ENCODE measurements around the gene SAMD10. TPM values are rescaled to one million over a fixed set of nuclear protein-coding genes. Genes with fewer than 3 reads are reported as not detected.

Gene SAMD10
- polyA plus RNA-seq, 3 donors = 0.34 to 2.4 (median 0.67) TPM

GRCh38 chr20:63959699-63960075, 19.8 kb downstream of the SAMD10 start:
- Histone ChIP-seq H3K27ac (ENCODE audit: low read depth in 1 of 2, low read length in 2 of 2) (no peak overlapping the region), H3K4me2 (replicated peaks; ENCODE audit: extremely low read depth, low read length, poor library complexity, severe bottlenecking) (no peak overlapping the region), H3K27me3 (ENCODE audit: control insufficient read depth in 2 of 2, insufficient read depth in 2 of 2, low read length in 2 of 2) (no peaks in the 10 kb centered on the region), H3K79me2 (ENCODE audit: insufficient read depth, low read length) (peaks cover 15% of the 10 kb centered on the region), H3K4me1 (ENCODE audit: control insufficient read depth in 1 of 2, insufficient read depth in 2 of 2, low read length in 2 of 2) (peaks cover 22 to 26% of the 10 kb centered on the region in 2 donors), H3K36me3 (replicated peaks in 1 of 2; ENCODE audit: control insufficient read depth in 1 of 2, insufficient read depth in 2 of 2, low read length in 2 of 2) (peaks cover 4 to 11% of the 10 kb centered on the region in 2 donors), H3K9me3 (replicated peaks in 1 of 2; ENCODE audit: control insufficient read depth in 1 of 2, insufficient read depth in 1 of 2, low read length in 2 of 2) (peaks cover 0 to 10% of the 10 kb centered on the region in 2 donors), H4K20me1 (ENCODE audit: insufficient read depth, low read length) (peaks cover 14% of the 10 kb centered on the region), H3K4me3 (replicated peaks in 1 of 3; ENCODE audit: low read depth in 2 of 3, low read length in 3 of 3) (no peak overlapping the region), H3K9ac (ENCODE audit: insufficient read depth, low read length, poor library complexity, severe bottlenecking) (no peak overlapping the region), H2AFZ (ENCODE audit: insufficient read depth, low read depth, low read length, poor library complexity, severe bottlenecking) (no peak overlapping the region)
- Mint-ChIP-seq H3K27me3 (ENCODE audit: low read depth in 3 of 3) (peaks cover 0 to 5% (median under 1%) of the 10 kb centered on the region in 3 donors), H3K4me1 (peaks cover 14% of the 10 kb centered on the region), H3K4me3 (no peak overlapping the region), H3K27ac (no peak overlapping the region), H3K36me3 (peaks cover 11 to 17% of the 10 kb centered on the region in 2 donors), H3K9me3 (peaks cover 0 to 8% (median 2%) of the 10 kb centered on the region in 7 donors)
- intact Hi-C loops (cut with micrococcal nuclease) = loop anchor here in 1 of 2 donors (5.0 kb wide), 2 partner anchors 62 to 252 kb away; partner anchors contain the start of genes ARFRP1, DNAJC5 and ZGPAT
- TF ChIP-seq, protein P1, sequence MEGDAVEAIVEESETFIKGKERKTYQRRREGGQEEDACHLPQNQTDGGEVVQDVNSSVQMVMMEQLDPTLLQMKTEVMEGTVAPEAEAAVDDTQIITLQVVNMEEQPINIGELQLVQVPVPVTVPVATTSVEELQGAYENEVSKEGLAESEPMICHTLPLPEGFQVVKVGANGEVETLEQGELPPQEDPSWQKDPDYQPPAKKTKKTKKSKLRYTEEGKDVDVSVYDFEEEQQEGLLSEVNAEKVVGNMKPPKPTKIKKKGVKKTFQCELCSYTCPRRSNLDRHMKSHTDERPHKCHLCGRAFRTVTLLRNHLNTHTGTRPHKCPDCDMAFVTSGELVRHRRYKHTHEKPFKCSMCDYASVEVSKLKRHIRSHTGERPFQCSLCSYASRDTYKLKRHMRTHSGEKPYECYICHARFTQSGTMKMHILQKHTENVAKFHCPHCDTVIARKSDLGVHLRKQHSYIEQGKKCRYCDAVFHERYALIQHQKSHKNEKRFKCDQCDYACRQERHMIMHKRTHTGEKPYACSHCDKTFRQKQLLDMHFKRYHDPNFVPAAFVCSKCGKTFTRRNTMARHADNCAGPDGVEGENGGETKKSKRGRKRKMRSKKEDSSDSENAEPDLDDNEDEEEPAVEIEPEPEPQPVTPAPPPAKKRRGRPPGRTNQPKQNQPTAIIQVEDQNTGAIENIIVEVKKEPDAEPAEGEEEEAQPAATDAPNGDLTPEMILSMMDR (IDR thresholded peaks at IDR 0.05) = no peak
- WGBS (ENCODE audit: insufficient coverage) = 95% methylated on average over 15 of the region's 17 CpGs
- DNase-seq = no peak

DNA sequence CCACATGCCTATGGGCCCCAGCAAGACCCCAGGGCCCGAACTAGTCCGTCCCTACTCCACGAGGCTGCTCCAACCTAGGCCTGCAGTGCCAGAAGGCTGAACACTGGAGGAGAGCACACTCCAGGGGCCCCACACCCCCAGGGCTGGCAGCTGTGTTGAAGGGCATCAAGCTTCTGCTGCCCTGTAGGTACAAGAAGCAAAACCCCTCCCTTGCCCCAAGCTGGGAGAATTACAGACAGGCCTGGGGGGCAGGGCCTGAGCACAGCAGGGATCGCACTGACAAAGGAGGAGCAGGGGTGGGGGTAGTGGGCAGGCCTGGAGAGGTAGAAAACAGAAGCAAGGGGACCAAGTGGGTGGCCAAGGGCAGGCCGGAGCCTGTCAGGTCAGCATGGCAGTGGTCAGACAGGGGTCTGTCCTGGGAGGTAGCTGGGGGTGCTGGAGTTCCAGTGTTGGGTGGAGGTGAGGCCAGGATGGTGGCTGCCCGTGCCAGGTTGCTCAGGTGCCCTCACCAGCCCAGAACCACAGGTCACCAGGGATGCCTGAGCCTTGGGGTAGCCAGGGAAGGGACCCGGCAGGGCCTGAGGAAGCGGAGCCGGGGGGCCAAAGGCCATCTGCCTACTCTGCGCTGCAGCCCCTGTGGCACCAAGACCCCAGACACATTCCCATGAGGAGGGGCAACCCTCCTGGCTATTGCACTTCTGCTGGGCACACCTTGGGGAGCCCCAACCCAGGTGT, 20.3 kb downstream of the SAMD10 start:
- H3K9ac ChIP-seq (ENCODE audit: insufficient read depth, low read length, poor library complexity, severe bottlenecking) = no peak overlapping the region
- Mint-ChIP-seq H3K4me1 (peaks cover 19% of the 10 kb centered on the region), H3K9me3 (peaks cover 0 to 3% (median 0%) of the 10 kb centered on the region in 7 donors), H3K36me3 (peaks cover 11 to 16% of the 10 kb centered on the region in 2 donors), H3K27me3 (ENCODE audit: low read depth in 3 of 3) (peaks cover 0 to 5% (median 2%) of the 10 kb centered on the region in 3 donors), H3K27ac (no peak overlapping the region), H3K4me3 (no peak overlapping the region)
- WGBS (ENCODE audit: insufficient coverage) = 94% methylated on average over 9 of the region's 10 CpGs
- H3K79me2 ChIP-seq (ENCODE audit: insufficient read depth, low read length) = peaks cover 21% of the 10 kb centered on the region
- TF ChIP-seq, protein P1 (IDR thresholded peaks at IDR 0.05) = no peak
- H2AFZ ChIP-seq (ENCODE audit: insufficient read depth, low read depth, low read length, poor library complexity, severe bottlenecking) = no peak overlapping the region
- H4K20me1 ChIP-seq (ENCODE audit: insufficient read depth, low read length) = peaks cover 20% of the 10 kb centered on the region
- no peaks in the 10 kb centered on the region for H3K27me3 ChIP-seq (ENCODE audit: control insufficient read depth in 2 of 2, insufficient read depth in 2 of 2, low read length in 2 of 2)
- no peak overlapping the region for H3K4me3 ChIP-seq (replicated peaks in 1 of 3; ENCODE audit: low read depth in 2 of 3, low read length in 3 of 3)
- peaks cover 4 to 11% of the 10 kb centered on the region in 2 donors for H3K36me3 ChIP-seq (replicated peaks in 1 of 2; ENCODE audit: control insufficient read depth in 1 of 2, insufficient read depth in 2 of 2, low read length in 2 of 2)
- intact Hi-C loops (cut with micrococcal nuclease) = loop anchor here in 1 of 2 donors (5.0 kb wide), 2 partner anchors 62 to 252 kb away; partner anchors contain the start of genes ARFRP1, DNAJC5 and ZGPAT
- peaks cover 0 to 4% of the 10 kb centered on the region in 2 donors for H3K9me3 ChIP-seq (replicated peaks in 1 of 2; ENCODE audit: control insufficient read depth in 1 of 2, insufficient read depth in 1 of 2, low read length in 2 of 2)
- no peak for DNase-seq
- H3K4me2 ChIP-seq (replicated peaks; ENCODE audit: extremely low read depth, low read length, poor library complexity, severe bottlenecking) = no peak overlapping the region
- no peak overlapping the region for H3K27ac ChIP-seq (ENCODE audit: low read depth in 1 of 2, low read length in 2 of 2)
- peaks cover 24 to 32% of the 10 kb centered on the region in 2 donors for H3K4me1 ChIP-seq (ENCODE audit: control insufficient read depth in 1 of 2, insufficient read depth in 2 of 2, low read length in 2 of 2)
